K562 (cell line): Measurements from ENCODE around the gene GPER1. TPM values are rescaled to one million over a fixed set of nuclear protein-coding genes. Genes with fewer than 3 reads are reported as not detected.

ENCODE experiments used
- CHCHD3 ChIP-seq: fragments of 250-450 bp; sonication (Bioruptor Pico); IDR thresholded peaks from 2 replicates; pipeline ENCODE4 v2.1.2; 2022; ENCODE audit warnings: mild to moderate bottlenecking
- EHMT2 ChIP-seq: fragments of 450-650 bp; IDR thresholded peaks from 2 replicates; pipeline ENCODE4 v1.6.1; 2018; ENCODE audit warnings: antibody characterized with exemption
- ETS1 ChIP-seq: conservative IDR thresholded peaks from 2 replicates; pipeline ENCODE4 v1.6.1; 2011; ENCODE audit warnings: low read depth, mild to moderate bottlenecking, low read length; ENCODE audit not compliant: control insufficient read depth
- KLF1 ChIP-seq: fragments of 450-650 bp; IDR thresholded peaks from 2 replicates; pipeline ENCODE4 v1.6.1; 2016; ENCODE audit warnings: missing genetic modification characterization, missing compliant biosample characterization
- MGA ChIP-seq: fragments of 450-650 bp; IDR thresholded peaks from 2 replicates; pipeline ENCODE4 v1.6.1; 2016; ENCODE audit warnings: mild to moderate bottlenecking, moderate library complexity
- MTA1 ChIP-seq: fragments of 450-650 bp; IDR thresholded peaks from 2 replicates; pipeline ENCODE4 v1.6.1; 2017; ENCODE audit warnings: borderline replicate concordance
- OTX1 ChIP-seq: fragments of 450-650 bp; formaldehyde crosslinking; IDR thresholded peaks from 2 replicates; pipeline ENCODE4 v1.4.0; 2022; ENCODE audit warnings: mild to moderate bottlenecking
- PATZ1 ChIP-seq: fragments of 250-450 bp; sonication (Bioruptor Pico); IDR thresholded peaks from 2 replicates; pipeline ENCODE4 v1.5.0; 2020; ENCODE audit warnings: mild to moderate bottlenecking, borderline replicate concordance
- THRA ChIP-seq: fragments of 450-650 bp; IDR thresholded peaks from 2 replicates; pipeline ENCODE4 v1.6.1; 2017; ENCODE audit warnings: mild to moderate bottlenecking, moderate library complexity
- ZNF165 ChIP-seq: fragments of 250-450 bp; sonication (Bioruptor Pico); IDR thresholded peaks from 2 replicates; pipeline ENCODE4 v1.4.0; 2020; ENCODE audit warnings: borderline replicate concordance
- polyA plus RNA-seq, 8 experiments: library from polyadenylated mRNA; depleted of rRNA in 4 of 8; stranded (reverse) in 5 of 8; unstranded in 3 of 8; fragments of >200 nt; fragmentation: Nextera tagmentation in 2 of 8; fragmentation: Illumina TruSeq in 1 of 8; extraction: Ambion mirVana in 2 of 8; extraction: Trizol in 1 of 8; gene quantifications; 2 replicates each; pipeline versions ENCODE4 v1.2.1 to v1.2.3, GENCODE V29; 2011 to 2014; ENCODE audit warnings: inconsistent platforms in 1 of 8, missing spikeins in 1 of 8
- total RNA-seq, 7 experiments: library from RNA; depleted of rRNA in 6 of 7; stranded (reverse); fragments of >200 nt in 6 of 7; fragmentation: Illumina TruSeq in 2 of 7; extraction: Trizol in 2 of 7; gene quantifications; 2 replicates each; pipeline versions ENCODE4 v1.2.1 to v1.2.3, GENCODE V29; 2011 to 2021; ENCODE audit warnings: low replicate concordance in 1 of 7

The GPER1 gene
- total and polyA plus RNA-seq, 9 of the 15 experiments (the other 6 are each of a cell fraction or from before 2014, with no cell fraction given), result 0.04 to 0.09 (median 0.08) TPM; not detected in 6

GRCh38 chr7:1044189-1045068, 43.5 kb upstream of the GPER1 start, which contains the start of gene GPR146 (continued):
- TF ChIP-seq ETS1 (peak; percentile 17; the same call in 1 of the 2 replicates), EHMT2 (no peak), OTX1 (CRISPR knock-in tag) (no peak), MGA (no peak), KLF1 (tag) (no peak), PATZ1 (no peak), ZNF165 (CRISPR knock-in tag) (no peak), THRA (no peak), MTA1 (0 out of 2 replicates have a peak, but pooled peaks have one; percentile 58), CHCHD3 (CRISPR knock-in tag) (no peak)
